Stimulated activated CD8-positive, alpha-beta memory T cell treated with anti-CD3 and anti-CD28 coated beads, Interleukin-4, amount 100 ng/mL, for 1 hour (primary cell): Measurements from ENCODE around the gene LMAN2L.
"Not testable (repeated sequence)": the region's sequence is repeated elsewhere in the genome, so short reads cannot be mapped to it uniquely, and the experiment has no call there.

Experiments
- DNase-seq, 2 donors: peaks; one replicate each; pipeline ENCODE4 v3.0.0-alpha.2; 2020; ENCODE audit warnings: low read depth in 2 of 2, low spot score in 1 of 2

The LMAN2L gene

DNA sequence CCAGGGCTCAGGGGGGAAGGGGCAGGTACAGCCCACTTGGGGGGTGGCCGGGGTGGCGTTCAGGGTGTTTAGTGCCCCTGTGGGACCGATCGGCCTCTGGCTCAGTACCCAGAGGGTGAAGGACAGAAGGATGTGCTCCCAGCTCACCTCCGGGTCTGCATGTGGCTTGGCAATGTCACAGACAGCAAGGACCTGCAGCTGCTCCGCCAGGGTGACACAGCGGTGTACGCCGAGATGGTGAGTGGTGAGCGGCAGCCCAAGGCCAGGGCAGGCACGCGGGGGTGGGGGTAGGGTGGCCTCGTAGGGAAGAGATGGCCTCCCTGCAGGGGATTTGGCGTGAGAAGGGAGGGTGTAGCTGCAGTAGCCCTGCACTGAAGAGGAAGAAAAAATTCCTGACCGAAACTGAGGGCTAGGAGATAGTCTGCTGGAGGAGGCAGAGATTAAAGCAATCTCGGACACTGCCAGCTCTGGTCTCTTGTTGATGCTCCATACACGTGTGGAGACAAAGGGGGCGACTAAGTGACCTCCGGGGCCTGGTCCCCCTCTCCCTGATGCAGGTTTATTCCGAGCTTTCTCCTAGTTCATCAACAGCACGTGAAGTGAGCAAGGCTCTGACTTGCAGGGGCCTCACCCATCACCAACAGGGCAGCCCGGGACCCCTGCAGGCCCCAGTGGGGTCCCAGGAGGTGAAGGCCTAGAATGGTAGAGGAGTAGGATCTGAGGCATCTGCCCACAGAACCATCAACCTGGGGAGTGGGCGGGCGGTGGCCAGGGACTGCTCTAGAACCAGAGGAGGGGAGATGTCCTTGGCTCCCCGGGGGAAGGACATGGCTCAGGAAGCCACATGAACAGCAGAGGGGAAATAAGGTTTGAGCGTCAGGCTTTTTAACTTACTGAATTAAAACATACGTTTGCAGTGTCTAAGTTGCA is 51.9 kb downstream of the LMAN2L start:
- DNase-seq: no peak

DNA sequence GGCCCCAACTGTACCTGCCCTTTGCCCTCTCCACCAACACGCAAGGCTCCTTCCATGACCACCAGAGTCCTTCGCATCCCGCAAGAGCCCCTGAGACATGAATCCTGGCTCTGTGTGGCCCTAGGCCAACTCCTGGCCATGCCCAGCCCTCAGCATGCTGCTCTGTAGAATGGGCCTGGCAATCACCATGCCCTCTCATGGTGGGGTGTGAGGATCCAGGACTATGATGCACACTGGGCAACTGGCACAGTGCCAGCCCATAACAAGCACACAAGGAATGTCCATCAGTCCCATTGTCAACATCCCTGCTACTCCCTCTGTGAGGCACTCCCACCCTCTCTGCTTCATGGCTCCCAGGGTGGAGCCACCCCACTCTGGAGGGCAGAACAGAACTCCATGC is 52.6 kb downstream of the LMAN2L start:
- DNase-seq: no peak

DNA sequence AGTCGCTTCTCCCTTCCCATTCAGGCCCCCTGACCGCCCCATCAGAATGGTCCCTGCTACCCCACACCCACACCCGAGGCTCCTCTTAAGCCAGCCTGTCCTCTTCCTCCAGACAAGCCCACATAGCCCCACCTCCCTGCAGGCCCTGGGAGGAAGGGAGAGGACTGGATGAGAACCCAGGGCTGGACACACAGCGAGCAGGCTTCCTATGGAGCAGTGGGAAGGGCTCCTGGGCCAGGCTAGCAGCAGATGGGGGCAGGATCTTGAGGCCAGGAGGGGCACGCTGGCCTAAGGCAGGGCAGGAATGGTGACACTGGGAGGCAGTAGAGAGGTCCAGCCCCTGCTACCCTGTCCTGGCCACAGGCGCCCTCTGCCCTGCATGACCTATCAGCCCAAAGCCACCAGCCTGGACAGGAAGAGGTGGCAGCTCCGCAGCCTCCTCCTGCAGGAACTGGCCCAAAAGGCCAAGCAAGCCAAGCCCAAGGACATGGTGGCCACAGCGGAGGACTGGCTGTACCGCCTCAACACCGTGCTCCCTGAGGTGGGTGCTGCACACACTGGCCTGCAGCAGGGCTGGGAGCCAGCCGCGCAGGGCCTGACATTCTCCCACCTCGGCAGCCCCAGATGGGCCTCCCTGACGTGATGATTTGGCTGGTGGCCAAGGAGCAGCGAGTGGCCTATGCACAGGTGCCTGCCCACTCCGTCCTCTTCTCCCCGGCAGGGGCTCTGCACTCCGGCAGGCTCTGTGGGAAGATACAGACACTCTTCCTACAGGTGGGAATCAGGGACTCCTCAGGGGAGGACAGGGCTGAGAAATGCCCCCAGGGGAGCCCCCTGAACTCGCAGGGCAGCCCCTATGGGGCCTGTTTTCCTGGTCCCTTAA is 54.0 kb downstream of the LMAN2L start:
- DNase-seq: no peak

DNA sequence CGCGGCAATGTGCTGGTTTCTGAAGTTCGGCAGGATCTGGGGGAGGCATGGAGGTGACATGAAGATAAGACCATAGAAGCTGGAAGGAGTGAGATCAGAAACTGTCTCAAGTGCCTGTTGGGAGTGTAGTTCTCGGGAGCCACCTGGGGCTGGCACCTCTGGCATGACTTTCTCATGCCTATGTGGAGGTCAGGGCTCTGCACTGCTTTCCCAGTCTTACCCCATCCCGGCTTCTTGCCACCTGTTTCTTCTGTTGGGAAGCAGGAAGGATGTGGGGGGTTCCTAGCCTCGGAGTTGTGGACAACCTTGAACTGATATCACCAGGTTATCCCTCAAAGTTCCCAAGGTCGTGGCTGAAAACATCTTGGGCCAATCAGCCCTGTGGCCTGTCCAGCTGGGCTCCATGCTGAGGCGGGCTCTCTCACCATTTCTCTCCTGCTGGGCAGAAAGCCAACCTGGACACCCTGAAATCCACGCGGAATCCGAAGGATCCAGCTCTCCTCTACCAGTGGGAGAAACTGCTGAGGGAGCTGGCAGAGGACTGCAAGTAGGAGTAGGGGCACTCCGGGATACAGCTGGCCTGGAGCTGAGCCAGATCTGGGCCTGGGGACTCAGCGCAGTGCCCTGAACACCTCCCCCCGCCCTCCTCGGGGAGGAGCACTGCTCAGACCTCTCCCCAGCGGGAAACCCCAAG is 54.8 kb downstream of the LMAN2L start:
- DNase-seq: no peak

DNA sequence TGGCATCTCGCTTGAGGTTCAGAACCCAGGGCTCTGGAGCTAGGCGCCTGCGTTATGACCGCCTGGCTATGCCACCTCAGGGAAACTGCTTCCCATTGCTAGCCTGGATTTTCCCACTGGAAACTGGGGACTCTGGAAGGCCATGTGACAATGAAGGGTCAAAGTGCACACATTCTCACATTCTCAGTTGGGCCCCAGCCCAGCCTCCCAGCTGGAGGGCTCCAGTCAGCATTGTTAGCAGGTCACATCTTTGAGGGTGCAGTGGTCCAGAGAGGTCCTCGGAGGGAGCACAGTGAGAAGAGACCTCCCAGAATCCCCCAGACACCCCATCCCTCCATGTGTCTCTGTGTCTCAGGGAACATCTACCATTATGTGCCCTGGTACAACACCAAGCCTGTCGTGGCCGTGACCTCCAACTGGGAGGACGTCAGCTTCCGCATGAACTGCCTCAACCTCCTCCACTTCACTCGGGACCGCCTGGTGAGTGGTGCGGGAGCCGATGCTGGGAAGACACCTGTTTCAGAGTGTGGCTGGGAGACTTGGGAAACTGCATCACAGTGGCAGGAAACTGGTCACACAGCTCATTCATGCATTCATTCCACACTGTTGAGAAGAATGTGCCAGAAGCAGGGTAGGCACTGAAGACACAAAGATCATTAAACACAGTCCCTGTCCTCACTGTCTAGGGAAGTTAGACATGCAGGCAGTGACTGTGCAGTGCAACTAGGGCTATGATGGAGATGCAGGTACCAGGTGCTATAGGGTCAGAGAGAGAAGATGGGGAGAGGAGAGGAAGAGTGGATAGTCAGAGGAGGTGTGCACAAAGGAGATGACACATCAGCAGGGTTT is 55.7 kb downstream of the LMAN2L start:
- no peak for DNase-seq

DNA sequence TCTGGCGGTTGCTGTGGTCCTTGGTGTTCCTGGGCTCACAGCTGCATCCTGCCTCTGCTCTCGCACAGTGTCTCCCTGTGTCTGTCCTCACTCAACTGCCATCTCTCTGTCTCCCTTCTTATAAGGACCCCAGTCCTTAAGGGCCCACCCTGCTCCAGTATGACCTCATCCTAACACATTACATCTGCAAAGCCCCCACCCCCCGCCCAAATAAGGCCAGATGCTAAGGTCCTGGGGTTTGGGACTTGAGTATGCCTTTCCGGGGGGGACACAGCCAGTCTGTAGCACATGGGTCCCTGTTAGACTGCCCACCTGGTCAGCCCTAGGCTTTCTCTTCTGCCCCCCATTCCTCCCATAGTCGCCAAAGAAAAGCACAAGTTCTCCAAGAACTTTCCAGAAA is 56.6 kb downstream of the LMAN2L start:
- no peak for DNase-seq

DNA sequence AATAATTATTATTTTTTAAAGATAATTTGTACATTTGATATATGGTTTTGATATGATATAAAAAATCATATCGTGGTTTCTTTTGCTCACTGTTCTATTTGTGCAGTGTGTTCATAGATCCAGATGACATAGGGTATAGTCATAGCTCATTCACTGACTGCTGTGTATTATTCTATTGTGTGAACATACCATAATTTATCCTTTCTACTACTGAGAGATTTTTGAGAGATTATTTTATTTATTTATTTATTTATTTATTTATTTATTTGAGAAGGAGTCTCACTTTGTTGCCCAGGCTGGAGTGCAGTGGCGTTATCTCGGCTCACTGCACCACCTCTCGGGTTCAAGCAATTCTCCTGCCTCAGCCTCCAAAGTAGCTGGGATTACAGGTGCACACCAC is 58.3 kb downstream of the LMAN2L start:
- DNase-seq: no peak

DNA sequence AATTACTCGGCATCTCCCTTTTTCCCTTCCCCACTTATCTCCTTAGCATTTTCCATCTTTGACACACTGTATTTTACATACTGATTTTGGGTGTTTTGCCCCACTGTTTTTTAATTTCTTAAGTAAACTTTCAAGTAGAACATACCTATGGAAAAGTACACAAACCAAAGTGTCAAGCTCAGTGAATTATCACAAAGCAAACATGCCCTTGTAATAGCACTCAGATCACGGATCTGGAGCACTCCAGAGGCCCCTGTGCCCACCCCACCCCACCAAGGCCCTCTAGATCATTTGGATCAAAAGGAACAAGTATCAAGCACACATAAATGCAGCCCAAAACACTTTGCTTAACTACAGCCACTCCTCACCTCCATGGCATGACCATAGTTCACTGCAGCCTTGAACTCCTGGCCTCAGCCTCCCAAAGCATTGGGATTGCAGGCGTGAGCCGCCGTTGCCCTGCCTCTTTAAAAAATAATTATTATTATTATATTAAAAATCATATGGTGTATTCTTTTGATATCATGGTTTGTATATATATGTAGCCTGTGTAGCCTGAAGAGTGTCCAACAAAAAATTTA is 59.2 kb downstream of the LMAN2L start:
- no peak for DNase-seq

DNA sequence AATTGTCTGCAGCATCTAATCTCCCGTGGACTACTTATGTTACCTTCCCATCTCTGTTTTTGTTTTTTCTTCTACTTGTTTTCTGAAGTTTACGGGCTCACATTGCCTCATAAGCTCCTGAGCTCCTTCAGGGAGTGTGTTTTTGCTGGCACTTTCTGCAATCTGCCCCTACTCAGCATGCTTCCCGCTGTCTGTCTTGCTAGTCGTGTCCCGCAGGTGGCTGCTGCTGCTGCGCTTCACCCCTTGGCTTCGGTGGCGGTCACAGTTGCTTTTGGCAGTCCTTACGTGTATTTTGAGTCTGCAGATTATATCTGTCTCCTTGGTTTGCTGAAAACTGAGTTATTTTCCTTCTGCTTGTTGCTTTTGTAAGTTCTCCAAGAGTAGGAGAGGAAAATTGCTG is 60.0 kb downstream of the LMAN2L start:
- no peak for DNase-seq

DNA sequence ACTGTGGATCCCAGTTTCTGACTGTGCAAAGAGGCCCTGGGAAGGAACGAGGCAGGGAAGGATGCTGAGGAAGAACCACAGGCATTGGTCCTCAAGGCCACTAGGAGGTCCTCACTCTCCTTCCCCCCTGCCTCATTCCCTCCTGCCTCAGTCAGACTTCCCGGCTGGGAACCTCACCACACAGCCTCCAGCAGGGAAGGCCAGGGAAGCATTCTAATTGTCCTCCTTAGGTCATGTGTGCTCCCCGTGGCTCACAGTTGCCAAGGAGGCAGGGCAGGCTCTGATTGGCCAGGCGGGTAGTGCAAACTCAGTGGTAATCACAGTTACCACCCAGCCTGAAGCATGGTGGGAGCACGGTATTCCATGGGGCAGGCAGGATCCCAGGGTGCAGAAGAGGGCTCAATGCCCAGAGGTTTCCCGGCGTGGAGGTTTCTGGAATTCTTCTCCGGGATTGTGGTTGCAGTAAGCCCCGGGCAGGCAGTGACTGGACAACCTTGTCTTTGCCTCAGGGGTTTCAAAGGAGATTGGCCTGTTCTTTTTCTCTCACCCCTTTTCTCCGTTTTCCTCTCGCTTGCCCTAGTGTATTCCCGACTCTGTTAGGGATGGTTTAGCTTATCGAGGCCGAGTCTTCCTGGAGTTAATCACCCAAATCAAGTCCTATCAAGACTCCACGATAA is 70.2 kb downstream of the LMAN2L start:
- DNase-seq: no peak

DNA sequence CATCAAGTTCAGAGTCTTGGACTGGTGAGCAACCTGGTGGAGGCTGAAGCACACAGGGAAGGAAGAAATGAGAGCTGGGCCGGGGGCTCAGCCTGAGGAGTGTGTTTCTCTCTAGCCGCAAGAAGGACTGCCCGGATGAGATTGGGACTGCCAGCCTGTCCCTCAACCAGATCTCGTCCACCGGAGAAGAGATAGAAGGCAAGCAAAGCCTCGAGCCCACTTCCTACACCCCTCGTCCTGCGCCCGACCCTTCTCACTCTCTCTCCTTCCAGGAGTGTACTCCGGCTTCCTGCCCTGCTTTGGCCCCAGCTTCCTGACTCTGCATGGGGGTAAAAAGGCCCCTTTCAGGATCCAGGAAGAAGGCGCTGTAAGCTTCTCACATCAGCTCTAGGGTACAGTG is 71.1 kb downstream of the LMAN2L start:
- DNase-seq: no peak

DNA sequence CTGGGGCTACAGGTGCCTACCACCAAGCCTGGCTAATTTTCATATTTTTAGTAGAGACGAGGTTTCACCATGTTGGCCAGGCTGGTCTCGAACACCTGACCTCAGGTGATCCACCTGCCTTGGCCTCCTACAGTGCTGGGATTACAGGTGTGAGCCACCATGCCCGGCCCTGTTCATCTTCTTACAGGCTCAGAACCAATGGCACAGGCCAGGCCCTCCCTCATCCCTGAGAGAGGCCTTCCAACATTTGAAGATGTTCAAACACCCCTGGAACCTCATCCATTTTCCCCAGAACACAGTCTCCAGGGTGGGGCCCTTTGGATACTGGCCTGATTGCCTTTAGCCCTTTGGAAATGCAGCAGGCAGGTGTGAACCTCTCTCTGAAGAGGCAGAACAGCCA is 74.1 kb downstream of the LMAN2L start:
- not testable (repeated sequence) for DNase-seq

DNA sequence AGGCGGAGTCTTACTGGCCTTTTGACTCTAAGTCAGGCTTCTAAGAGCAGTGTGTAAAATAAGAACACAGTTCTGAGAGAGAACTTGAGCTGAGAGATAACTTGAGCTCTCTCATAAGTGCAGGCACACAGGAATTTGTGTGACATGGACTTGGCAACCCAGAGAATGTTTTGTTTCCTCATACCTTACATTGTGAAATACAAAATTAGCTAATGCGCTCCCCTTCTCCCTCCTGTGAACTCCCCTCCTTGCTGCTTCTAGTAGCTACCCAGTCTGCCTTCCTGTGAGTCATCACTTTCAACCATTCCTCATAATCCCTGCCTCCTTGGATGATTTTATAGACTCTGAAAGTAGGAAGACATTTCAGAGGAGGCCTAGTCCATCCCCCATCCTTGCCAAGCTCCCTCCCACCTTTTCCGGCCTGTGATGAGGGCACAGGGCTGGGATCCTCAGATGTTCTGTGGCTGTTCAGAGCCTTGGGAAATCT is 74.7 kb downstream of the LMAN2L start:
- no peak for DNase-seq

DNA sequence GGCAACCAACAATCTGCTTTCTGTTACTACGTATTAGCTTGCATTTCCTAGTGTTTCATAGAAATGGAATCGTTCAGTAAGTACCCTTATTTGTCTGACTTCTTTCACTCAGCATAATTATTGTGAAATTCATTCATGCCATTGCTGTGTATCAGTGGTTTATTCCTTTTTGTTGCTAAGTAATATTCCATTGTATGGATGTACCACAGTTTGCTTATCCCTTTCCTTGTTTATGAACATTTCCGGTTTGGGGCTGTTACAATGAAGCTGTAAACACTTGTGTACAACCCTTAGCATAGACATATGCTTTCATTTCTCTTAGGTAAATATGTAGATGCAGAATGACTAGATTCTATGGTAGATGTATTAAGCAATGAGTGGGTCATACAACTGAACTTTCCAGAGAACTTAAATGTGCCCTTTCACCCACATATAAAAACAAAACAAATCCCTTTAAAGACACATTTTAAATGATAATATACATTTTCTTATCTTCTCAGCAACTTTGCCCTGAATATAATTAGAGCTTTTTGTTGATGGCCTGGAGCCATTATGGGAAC is 75.4 kb downstream of the LMAN2L start:
- DNase-seq: no peak

DNA sequence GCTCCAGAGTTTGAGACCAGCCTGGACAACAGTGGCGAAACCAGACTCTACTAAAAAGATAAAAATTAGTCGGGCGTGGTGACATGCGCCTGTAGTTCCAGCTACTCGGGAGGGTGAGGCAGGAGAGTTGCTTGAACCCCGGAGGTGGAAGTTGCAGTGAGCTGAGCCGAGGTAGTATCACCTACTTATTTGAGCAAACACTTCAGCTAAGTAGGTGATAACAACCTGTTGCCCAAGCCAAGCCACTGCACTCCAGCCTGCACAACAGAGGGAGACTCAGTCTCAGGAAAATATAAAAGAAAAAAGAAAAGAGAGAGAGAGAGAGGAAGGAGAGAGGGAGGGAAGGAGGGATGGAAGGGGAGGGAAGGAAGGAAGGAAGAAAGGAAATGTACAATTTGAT is 76.0 kb downstream of the LMAN2L start:
- no peak for DNase-seq

DNA sequence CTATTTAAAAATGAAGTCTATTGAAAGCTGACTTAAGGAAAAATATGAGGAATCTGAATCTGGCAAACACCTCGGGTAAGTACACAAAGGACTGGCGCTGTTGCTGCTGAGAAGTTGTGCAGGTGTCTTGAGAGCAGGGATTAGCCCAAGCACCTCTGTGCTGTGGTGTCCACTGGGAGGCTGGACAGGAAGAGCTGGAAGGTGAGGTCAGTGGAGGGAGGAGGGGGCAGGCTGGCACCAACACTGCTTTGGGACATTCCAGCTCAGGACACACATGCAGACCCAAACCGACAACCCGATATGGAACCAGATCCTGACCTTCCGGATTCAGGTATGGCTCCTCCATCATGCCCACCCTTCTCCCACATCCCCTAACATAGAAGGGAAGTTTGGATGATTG is 76.7 kb downstream of the LMAN2L start:
- no peak for DNase-seq

DNA sequence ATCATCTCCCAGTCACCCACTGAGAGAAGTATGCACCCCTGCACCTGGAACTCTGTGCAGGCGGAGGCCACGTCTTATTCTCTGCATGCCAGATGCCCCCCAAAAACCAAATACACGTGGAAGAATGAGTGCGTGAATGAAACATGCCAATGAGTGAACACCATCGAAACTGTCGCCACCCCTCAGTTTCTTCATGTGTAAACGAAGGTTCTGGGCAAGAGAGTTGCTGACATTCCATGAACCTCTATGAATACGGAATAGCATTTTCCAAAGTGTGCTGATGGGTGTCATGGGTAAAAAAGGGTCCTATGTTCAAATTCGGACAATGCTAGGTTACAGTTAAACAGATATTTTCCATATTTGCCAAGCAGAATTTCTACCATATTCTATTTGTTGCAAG is 77.5 kb downstream of the LMAN2L start:
- no peak for DNase-seq

DNA sequence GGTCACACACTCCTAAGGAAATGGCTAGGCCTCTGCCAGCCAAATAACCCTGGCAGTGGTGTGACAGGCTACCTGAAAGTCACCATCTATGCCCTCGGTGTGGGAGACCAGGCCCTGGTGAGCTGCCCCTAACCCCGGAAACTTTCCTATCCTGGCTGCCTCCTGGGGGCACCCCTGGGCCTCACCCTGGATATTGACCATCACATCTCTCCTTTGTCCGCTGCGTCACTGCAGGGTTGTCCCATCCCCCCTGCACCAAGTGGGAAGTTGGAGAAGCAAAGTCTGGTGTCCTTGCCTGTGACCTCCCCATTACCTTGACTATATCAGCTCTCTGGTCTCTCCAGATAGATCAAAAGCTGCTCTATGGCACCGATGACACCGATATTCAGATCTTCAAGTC is 78.5 kb downstream of the LMAN2L start:
- no peak for DNase-seq

DNA sequence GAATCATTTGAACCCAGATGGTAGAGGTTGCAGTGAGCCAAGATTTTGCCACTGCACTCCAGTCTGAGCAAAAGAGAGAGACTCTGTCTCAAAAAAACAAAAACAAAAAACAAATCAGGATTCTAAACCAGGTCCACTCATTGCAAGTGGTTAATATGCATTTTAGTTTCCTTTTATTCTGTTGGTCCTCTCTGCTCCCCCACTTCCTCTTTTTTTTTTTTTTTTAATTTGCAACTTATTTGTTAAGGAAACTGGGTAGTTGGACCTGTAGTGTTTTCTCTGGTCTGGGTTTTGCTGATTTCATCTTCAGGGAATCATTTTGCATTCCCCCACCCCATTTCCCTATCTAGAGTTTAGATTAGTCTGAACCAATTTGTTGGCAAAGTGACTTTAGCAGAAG is 83.3 kb downstream of the LMAN2L start:
- no peak for DNase-seq
